MG63 (cell line): ENCODE results near the gene SLAIN1. TPM values are rescaled to one million over a fixed set of nuclear protein-coding genes. Genes with fewer than 3 reads are reported as not detected.

ENCODE experiments used
- DNase-seq: peaks from one replicate; pipeline ENCODE4 v3.0.0-alpha.2; 2020
- H3K27me3 ChIP-seq: fragments of 250-450 bp; sonication (Bioruptor Pico); 2 replicates; pipeline ENCODE4 v1.5.1; 2020; ENCODE audit warnings: mild to moderate bottlenecking, moderate library complexity
- H3K36me3 ChIP-seq: fragments of 250-450 bp; sonication (Bioruptor Pico); 2 replicates; pipeline ENCODE4 v1.5.1; 2020; ENCODE audit warnings: mild to moderate bottlenecking, moderate library complexity
- H3K4me3 ChIP-seq: fragments of 250-450 bp; sonication (Bioruptor Pico); 2 replicates; pipeline ENCODE4 v1.5.1; 2020; ENCODE audit warnings: mild to moderate bottlenecking, moderate library complexity
- H3K9me3 ChIP-seq: fragments of 250-450 bp; sonication (Bioruptor Pico); 2 replicates; pipeline ENCODE4 v1.5.1; 2020; ENCODE audit warnings: mild to moderate bottlenecking, moderate library complexity
- total RNA-seq: library from RNA; depleted of rRNA; stranded (reverse); fragments of >200 nt; shearing (Covaris generic); gene quantifications from 2 replicates; pipeline ENCODE4 v1.2.3, GENCODE V29; 2014; ENCODE audit warnings: low replicate concordance

The SLAIN1 gene
- total RNA-seq, 1 experiment from 2014 or later = not detected

DNA sequence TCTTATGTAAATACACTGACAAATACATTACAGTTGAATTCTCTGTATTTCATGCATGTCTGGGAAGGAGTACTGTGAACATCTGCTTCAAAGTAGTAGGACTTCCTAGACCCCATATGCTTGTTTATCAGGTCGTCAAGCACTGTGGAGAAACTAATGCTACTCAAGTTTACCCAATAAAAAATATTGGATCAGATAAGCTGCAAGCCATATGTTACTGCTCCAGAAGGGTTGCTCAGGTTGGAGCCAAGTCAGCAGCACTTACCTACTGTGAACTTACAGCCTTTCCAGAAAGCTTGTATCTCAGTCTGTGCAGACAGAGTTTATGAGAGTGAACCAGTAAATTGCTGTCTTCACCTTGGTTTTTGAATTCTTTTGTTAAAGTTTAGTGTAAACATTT is 36.2 kb downstream of the SLAIN1 start:
- DNase-seq = no peak
- no peak overlapping the region for H3K4me3 ChIP-seq
- H3K27me3 ChIP-seq = no peaks in the 10 kb centered on the region; the same call in 1 of the 2 replicates
- H3K36me3 ChIP-seq = no peaks in the 10 kb centered on the region
- H3K9me3 ChIP-seq = no peaks in the 10 kb centered on the region

DNA sequence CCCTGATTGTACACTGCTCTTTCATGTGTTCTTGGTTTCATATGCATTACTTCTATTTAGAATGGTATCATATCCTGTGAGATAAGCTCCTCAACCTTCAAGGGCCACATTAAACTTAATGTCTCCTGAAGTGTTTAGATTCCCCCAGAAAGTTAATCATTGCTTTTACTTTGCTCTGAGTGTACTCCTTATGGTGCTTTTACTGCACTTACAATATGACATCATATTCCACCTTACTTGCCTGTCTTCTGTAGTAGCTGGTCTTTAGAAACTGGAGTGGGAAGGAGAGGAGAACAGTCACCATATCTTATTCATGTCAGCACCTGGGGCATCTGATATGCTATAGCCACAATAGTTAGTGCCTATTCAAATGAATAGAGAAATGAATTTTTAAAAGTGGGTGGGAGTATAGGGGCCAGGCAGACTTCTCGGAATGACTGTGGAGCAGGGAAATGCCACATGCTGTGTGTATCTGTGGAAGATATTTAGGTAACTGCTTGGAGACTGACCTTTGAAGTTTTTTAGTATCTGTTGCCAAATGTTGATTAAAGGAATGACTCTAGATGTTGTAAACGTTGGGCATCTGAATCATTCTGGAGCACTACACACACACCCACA is 40.2 kb downstream of the SLAIN1 start:
- no peak for DNase-seq
- Histone ChIP-seq H3K9me3 (no peaks in the 10 kb centered on the region), H3K27me3 (peaks cover 10% of the 10 kb centered on the region), H3K4me3 (no peak overlapping the region), H3K36me3 (no peaks in the 10 kb centered on the region)

DNA sequence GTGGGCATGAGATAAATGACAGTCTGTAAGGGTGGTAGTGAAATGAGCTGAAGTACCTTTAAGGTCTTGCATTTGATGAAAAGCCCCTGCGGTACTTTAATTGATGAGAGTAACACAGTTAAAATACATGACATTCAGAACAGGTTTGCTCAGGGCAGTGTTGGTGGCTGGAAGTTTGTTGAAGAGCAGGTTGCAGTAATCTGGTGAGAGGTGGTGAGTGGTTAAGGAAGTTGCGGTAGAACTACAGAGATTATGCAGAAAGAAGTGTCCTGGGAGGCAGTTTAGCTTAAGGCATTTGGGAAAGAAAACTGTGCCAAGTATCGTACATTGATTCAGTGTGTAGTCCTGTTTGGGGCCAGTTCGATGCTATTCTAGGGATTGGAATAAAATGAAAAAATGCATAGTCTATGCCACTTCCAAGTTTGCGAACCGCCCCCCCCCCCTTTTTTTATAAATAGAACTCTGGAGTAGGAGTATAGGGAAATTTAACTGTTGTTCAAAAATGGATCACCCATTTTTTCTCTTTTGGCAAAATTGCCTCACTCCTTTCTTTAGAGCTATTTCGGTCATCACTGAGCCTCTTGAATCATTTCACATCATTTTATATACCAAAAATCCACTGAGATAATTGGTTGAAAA is 42.7 kb downstream of the SLAIN1 start:
- no peak overlapping the region for H3K4me3 ChIP-seq
- H3K9me3 ChIP-seq = no peaks in the 10 kb centered on the region
- DNase-seq = no peak
- no peaks in the 10 kb centered on the region for H3K36me3 ChIP-seq
- H3K27me3 ChIP-seq = peaks cover 10% of the 10 kb centered on the region; the same call in 1 of the 2 replicates

DNA sequence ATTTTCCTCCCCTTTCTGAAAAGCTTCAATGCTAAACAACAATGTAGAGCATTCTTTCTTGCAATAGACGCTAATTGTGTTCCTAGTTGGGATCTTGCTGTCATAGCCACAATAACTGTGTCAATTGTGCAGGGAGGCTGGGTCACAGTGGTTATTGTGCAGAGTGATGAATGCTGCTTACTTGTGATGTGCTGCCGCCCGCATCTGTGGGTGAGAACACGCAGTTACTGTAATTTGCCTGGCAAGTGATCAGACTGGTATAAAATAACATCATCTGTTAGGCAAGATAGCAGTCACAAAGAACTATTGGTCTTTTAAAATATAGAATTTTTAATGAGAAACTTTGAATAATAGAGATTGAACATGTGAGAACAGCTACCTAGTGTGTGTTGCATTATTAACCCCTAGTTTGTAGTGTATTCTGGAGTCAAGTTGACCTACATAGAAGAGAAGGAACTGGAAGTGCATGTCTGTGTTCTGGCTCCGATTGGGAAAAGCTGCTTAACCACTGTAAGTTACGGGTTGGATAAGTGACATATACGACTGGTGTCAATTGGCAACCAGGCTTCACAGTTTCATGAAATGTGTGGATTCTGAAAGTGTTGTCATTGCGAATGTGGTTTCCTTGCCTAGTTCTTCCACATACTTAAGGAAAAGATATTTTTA is 43.6 kb downstream of the SLAIN1 start:
- Histone ChIP-seq H3K36me3 (no peaks in the 10 kb centered on the region), H3K4me3 (no peak overlapping the region), H3K27me3 (peaks cover 10% of the 10 kb centered on the region; the same call in 1 of the 2 replicates), H3K9me3 (no peaks in the 10 kb centered on the region)
- DNase-seq = no peak

DNA sequence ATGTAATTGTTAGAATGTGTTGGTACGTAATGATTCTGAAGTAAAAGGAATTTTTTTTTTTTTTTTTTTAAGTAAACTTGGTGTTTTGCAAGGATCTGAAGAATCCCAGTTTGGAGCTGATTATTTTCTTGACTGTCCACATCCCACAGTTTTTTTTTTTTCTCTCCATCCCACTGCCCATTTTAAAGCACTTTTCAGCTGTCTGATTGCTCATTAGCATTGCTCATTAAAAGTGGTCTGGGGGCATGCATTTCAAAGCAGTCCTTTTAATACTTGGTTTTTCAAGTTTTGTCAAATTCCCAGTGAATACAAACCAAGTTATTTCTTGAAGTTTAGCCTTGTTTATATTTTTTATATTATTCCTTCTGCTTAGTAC is 44.1 kb downstream of the SLAIN1 start:
- no peak overlapping the region for H3K4me3 ChIP-seq
- DNase-seq = no peak
- no peaks in the 10 kb centered on the region for H3K9me3 ChIP-seq
- H3K27me3 ChIP-seq = peaks cover 10% of the 10 kb centered on the region; the same call in 1 of the 2 replicates
- no peaks in the 10 kb centered on the region for H3K36me3 ChIP-seq

DNA sequence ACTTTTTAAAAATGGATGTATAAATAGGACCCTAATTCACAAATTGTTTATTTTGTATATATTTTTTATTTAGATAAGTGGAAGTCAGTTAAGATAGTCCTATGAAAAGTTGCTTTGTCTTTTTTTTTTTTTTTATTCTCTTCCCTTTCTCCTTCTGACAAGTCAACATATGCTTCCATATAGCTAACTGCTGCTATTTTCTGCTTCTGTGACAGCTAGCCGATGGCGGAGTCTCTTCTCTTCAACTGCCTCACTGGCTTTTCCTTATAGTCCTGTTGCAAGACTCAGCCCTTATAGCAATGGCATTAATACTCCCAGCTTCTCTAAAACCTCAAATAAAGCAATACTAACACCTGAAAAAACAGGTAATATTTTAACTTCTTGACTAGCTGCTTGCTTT is 45.3 kb downstream of the SLAIN1 start:
- no peak for DNase-seq
- H3K27me3 ChIP-seq = peaks cover 14% of the 10 kb centered on the region; the same call in 1 of the 2 replicates
- no peaks in the 10 kb centered on the region for H3K9me3 ChIP-seq
- no peaks in the 10 kb centered on the region for H3K36me3 ChIP-seq
- no peak overlapping the region for H3K4me3 ChIP-seq

DNA sequence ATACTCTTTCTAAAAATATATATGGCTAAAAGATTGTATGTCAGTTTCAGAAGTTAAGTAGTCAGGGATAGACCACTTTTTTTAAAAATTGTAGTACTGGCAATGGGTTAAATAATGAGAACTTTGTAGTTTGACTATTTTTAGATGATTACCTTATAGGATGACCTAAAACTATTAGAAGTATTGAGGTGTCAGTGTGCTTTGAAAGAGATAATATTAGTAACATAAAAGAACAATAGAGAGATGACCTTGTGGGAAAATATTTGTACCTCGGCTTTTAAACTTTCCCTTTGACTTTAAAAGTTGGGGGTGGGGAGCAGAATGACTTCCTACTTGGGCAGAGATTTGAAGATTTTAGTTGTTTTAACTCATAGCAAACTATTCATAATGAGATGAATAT is 48.3 kb downstream of the SLAIN1 start:
- Histone ChIP-seq H3K27me3 (peaks cover 6% of the 10 kb centered on the region; the same call in 1 of the 2 replicates), H3K4me3 (no peak overlapping the region), H3K36me3 (no peaks in the 10 kb centered on the region), H3K9me3 (no peaks in the 10 kb centered on the region)
- no peak for DNase-seq

DNA sequence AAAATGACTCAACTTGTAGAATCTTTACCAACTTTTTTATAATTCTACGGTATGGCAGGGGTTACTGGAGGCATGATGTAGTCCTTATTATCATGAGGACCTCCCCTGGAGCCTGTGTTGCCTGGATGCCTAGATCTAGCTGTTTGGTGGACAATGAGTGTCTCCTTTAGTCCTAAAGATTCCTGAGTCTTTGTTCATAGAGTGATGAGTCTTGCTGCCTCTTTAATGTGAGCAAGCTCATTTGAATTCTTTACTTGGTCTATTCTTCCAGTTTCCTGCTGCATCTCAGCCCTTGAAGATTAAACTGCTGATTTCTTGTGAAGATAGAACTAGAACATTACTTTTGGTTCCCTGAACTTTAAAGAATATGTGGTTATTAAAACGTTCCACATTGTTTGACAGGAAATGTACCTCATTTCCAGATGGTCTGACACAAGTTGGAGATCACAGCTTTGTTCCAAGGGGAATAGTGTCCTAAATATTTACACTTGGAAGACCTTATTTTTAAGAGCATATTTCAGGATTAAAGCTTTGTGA is 51.9 kb downstream of the SLAIN1 start:
- no peak for DNase-seq
- no peak overlapping the region for H3K4me3 ChIP-seq
- peaks cover 6% of the 10 kb centered on the region; the same call in 1 of the 2 replicates for H3K27me3 ChIP-seq
- no peaks in the 10 kb centered on the region for H3K36me3 ChIP-seq
- no peaks in the 10 kb centered on the region for H3K9me3 ChIP-seq

DNA sequence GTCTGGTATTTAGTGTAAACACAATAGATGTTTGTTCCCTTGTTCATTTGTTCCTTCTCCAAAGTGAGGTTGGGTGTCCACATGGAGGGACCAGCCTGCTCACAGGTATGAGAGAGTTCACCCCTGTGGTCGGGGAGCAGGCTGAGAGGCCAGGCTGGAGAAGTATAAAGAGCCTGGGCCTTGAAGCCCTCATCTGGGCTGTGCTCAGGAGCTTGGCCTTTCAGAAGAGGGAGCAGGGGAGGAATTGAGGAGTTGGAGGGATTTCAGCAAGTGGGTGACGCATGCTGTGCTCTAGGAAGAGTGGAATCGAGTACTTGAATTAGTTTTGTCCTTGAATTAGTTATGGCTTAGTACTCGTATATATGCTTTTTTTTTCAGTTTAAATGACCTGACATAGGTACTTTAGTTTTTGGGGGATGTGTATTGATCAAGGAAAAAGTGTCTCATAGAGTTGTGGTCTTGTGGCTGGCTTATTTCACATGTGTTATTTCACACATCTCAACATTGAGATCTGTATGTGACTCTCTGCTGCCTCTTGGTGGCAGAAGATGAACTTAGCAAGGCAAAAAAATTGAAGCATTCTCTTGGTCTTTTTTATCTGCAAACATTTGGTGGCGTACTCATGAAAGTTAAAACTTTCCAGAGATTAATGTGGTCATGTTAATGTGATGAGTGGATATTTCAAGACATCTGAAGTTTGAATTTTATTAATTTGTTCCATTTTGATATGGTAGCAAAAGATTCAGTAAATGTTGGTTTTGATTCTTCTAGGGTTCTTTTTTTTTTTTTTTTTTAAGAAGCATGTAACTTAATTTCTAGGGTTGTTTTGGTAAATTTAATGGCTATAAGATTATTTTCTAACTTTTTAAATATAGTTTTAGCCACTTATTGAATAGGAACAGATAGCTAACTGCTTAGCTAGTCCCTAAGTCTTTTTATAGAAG is 54.3 kb downstream of the SLAIN1 start:
- Histone ChIP-seq H3K9me3 (no peaks in the 10 kb centered on the region), H3K4me3 (no peak overlapping the region), H3K27me3 (peaks cover 6% of the 10 kb centered on the region; the same call in 1 of the 2 replicates), H3K36me3 (no peaks in the 10 kb centered on the region)
- DNase-seq = no peak

DNA sequence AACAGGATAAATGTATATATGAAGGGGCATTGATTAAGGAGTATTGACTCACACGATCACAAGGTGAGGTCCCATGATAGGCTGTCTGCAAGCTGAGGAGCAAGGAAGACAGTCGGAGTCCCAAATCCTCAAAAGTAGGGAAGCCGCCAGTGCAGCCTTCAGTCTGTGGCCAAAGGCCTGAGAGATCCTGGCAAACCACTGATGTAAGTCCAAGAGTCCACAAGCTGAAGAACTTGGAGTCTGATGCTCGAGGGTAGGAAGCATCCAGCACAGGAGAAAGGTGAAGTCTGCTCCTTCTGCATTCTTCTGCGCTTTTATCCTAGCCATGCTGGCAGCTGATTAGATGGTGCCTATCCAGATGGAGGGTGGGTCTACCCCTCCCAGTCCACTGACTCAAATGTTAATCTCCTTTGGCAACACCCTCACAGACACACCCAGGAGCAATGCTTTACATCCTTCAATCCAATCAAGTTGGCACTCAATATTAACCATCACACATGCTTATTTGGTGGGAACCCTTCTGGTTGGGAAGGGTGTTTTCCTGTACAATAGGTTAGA is 55.1 kb downstream of the SLAIN1 start:
- no peaks in the 10 kb centered on the region for H3K9me3 ChIP-seq
- no peak for DNase-seq
- no peak overlapping the region for H3K4me3 ChIP-seq
- no peaks in the 10 kb centered on the region for H3K36me3 ChIP-seq
- peaks cover 3% of the 10 kb centered on the region; the same call in 1 of the 2 replicates for H3K27me3 ChIP-seq

DNA sequence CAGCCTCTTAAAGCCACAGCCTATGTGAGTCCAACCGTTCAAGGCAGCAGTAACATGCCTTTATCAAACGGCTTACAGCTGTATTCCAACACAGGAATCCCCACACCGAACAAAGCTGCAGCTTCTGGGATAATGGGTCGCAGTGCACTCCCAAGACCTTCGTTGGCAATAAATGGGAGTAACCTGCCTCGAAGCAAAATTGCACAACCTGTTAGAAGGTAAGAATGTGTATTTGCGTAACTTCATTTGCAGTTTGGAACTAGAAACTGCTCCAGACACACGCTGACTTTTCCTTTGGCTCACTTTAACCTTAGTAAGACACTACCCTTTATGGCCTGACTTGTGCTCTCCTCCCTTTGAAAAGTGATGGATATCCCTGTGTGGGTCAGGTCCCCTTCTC is 63.4 kb downstream of the SLAIN1 start:
- H3K4me3 ChIP-seq = no peak overlapping the region

DNA sequence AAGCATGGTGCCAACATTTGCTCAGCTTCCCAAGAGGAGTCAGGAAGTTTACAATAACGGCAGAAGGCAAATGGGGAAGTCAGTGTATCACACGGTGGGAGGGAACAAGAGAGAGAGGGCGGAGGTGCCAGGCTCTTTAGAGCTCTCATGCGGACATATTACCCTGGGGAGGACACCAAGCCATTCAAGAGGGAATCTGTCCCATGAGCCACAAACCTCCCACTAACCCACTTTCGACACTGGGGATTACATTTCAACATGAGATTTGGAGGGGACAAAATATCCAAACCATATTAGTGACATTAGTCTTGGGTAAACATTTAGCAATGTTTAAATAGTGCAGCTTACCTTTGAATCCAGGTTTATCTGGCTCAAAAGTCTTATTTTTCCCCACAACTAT is 69.9 kb downstream of the SLAIN1 start:
- H3K27me3 ChIP-seq = no peaks in the 10 kb centered on the region
- H3K4me3 ChIP-seq = no peak overlapping the region
- no peak for DNase-seq
- no peaks in the 10 kb centered on the region for H3K36me3 ChIP-seq
- no peaks in the 10 kb centered on the region for H3K9me3 ChIP-seq

More for the DNA sequence above, 63.4 kb downstream of the SLAIN1 start:
- Histone ChIP-seq H3K36me3 (no peaks in the 10 kb centered on the region), H3K9me3 (no peaks in the 10 kb centered on the region), H3K27me3 (no peaks in the 10 kb centered on the region)
- no peak for DNase-seq

DNA sequence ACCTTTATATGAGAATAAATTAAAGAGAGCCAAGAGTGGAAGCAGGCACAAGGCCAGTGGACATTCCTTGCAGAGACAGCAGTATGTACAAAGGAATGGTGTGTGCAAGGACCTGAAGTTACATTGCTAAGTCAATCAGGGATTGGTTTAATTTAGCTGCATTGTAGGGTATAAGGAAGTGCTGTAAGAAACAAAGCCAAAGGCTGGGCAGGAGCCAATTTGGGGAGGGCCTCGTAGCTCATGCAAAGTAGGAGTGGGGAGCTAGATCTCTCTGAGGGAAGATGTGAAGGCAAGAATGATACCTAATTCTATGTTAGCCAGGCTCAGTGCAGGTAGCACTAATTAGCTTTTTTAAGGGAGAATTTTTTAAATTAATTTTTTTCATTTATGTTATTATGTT is 76.7 kb downstream of the SLAIN1 start:
- no peak overlapping the region for H3K4me3 ChIP-seq
- H3K9me3 ChIP-seq = no peaks in the 10 kb centered on the region
- no peak for DNase-seq
- no peaks in the 10 kb centered on the region for H3K27me3 ChIP-seq
- H3K36me3 ChIP-seq = no peaks in the 10 kb centered on the region

DNA sequence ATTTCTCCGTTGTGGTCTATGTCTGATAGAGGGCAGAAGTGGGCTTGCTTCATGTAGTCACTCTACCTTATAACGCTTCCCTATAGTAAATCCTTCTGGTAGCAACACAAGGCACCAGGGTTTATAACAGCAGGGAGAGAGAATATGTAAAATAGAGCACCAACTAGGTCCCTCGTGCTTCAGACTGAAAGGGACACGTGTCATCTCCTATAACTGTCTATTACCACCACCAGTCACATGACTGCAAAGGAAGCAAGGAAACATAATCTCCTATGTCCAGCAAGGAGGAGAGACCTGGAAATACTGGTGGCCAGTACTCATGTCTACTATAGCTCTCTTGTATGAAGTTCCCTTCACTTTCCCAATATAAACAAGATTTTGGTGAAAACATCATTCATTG is 79.2 kb downstream of the SLAIN1 start:
- Histone ChIP-seq H3K36me3 (no peaks in the 10 kb centered on the region), H3K9me3 (no peaks in the 10 kb centered on the region), H3K4me3 (no peak overlapping the region), H3K27me3 (no peaks in the 10 kb centered on the region)
- no peak for DNase-seq

DNA sequence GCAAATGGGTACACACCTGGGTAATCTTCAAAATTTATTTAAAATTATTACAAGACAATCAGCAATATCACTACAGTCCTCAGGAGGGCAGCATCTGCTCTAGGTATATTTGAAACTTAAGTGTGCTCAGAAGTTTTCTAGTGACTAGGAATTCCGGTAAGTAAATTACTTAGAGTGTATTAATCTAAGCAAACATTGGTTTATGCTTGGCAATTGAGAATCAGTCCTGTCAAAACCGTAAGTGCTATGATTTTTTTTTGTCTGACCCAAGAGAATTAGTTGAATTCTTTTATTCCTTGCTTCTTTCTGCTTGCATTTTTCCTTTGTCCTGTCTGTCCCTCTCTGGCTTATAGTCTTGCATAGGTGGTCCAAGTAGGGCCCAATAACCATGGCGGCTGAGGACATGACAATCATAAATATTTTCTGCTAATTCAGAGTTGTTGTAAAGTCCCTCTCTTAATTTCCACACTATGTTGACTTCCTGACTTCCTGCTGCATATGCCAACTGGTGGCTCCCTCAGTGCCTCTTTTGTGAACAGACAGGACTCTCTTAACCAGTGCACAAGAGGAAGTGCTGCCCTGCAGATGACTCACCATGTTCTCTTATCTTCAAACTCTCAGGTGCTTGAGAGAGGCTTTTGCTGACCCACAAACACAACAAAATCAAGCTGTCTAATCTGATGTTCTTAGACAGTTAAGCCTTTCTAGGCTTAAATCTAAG is 82.2 kb downstream of the SLAIN1 start:
- no peaks in the 10 kb centered on the region for H3K27me3 ChIP-seq
- H3K9me3 ChIP-seq = no peaks in the 10 kb centered on the region
- H3K4me3 ChIP-seq = no peak overlapping the region
- no peaks in the 10 kb centered on the region for H3K36me3 ChIP-seq
- DNase-seq = no peak

DNA sequence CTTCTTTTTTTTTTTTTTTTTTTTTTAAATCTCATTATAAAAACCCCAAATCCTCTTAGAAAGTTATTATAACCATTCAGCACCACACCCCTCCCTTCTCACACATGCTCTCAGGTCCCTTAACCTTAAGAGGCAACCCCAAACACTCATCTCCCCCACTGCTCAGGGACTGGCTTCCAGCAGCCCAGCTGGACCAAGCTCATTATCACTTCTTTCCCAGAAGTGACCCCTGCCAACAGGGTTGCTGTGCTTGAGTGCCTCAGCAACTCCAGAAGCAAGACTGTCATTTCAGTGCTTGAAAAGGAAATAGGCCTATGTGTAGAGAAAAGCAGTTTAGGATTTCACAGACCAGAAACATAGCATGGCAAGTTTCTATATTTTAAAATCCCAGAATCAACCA is 84.3 kb downstream of the SLAIN1 start:
- Histone ChIP-seq H3K4me3 (no peak overlapping the region), H3K36me3 (no peaks in the 10 kb centered on the region), H3K9me3 (no peaks in the 10 kb centered on the region), H3K27me3 (no peaks in the 10 kb centered on the region)
- DNase-seq = no peak
